Dendritic cell treated with granulocyte-macrophage colony-stimulating factor and Interleukin-4, amounts not matched to agents 40 ng/mL and 50 ng/mL, for 4 days (primary cell): ENCODE data around the gene ACTMAP.

ENCODE experiments used
- H3K27ac Mint-ChIP-seq: one replicate; pipeline ENCODE4 v1.8.0; 2022; ENCODE audit warnings: mild to moderate bottlenecking, mixed read lengths
- H3K27me3 Mint-ChIP-seq: one replicate; pipeline ENCODE4 v1.8.0; 2022; ENCODE audit warnings: mild to moderate bottlenecking, mixed read lengths
- H3K36me3 Mint-ChIP-seq: one replicate; pipeline ENCODE4 v1.8.0; 2022; ENCODE audit warnings: low read depth, mixed read lengths
- H3K4me1 Mint-ChIP-seq: one replicate; pipeline ENCODE4 v1.8.0; 2022; ENCODE audit warnings: low read depth, mixed read lengths
- H3K4me3 Mint-ChIP-seq: one replicate; pipeline ENCODE4 v1.8.0; 2022; ENCODE audit warnings: mild to moderate bottlenecking, moderate library complexity, mixed read lengths
- H3K9me3 Mint-ChIP-seq: one replicate; pipeline ENCODE4 v1.8.0; 2022; ENCODE audit warnings: mixed read lengths
- intact Hi-C: fragments of 100-400 bp; cut with micrococcal nuclease; formaldehyde crosslinking; loops from one replicate; pipeline ENCODE4 v1.15.0; 2022

The ACTMAP gene

DNA sequence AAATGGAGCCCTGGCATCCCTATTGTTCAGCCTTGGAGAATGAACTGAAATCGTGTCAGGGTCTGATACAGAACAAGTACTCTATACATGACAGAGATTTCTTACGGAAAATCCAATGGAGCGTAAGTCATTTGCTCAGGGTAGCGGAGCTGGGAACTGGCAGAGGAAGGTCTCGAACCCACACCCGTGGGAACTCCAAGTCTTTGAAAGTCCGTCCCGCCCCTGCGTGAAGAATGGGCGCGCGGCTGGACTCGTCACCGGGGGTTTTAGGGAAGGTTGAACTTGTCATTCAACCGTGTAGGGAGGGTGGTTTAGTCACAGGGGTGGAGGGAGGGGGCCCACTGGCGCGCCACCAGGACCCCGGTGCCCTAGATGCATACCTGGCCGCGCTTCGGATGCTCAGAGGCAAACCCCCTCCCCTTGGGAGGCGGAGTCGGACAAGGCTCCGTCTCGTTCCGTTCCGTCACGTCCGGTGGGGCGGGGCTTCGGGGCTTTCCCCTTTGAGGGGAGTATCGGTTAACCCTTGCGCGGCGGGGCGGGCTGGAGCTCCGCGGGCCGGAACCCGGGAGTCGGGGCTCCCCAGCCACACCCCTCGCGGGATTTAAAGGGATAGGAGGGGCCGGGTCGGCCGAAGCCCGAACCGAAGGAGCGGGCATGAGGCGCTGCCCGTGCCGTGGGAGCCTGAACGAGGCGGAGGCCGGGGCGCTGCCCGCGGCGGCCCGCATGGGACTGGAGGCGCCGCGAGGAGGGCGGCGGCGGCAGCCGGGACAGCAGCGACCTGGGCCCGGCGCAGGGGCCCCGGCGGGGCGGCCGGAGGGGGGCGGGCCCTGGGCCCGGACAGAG lies 33.6 kb downstream of the ACTMAP start, which contains the start of the genes COQ8B and ITPKC:
TSS of gene COQ8B (minus strand) at position 405 of the 843 bp plus-strand sequence. CDS start 2,254 bp downstream, outside the sequence.
TSS of gene ITPKC (plus strand) at position 631 of the 843 bp plus-strand sequence. CDS start at position 655, 24 bp downstream.
- H3K27ac Mint-ChIP-seq = peak within 1 kb of the TSS; percentile 95
- no peaks in the 10 kb centered on the region for H3K27me3 Mint-ChIP-seq
- H3K9me3 Mint-ChIP-seq = no peaks in the 10 kb centered on the region
- intact Hi-C loops = loop anchor here (1.0 to 10.0 kb wide), 2 partner anchors 34 to 58 kb away; partner anchors contain the start of genes ACTMAP, MIA and RAB4B
- peaks cover 69% of the 10 kb centered on the region for H3K4me1 Mint-ChIP-seq
- H3K4me3 Mint-ChIP-seq = peak within 1 kb of the TSS; percentile 88
- H3K36me3 Mint-ChIP-seq = peaks cover 31% of the 10 kb centered on the region

DNA sequence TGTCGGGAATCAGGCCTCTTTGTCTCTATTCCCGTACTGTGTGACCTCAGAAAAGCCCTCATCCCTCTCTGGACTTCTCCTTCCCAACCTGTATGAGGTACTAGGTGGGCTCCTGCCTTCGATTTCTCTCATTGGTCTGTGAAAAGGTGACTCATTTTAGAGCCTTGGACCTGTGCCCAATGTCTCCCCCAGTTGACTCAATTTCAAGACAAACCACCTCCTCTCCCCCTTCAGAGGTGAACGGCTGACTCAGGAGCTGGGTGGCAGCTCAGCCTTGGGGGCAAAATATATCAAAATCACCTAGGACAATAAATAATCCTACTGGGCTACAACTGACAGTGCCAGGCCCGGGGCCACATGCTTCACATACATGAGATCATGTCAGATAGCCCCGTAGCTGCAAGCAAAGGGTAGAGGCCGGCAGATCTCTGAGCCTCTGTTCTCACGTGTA lies 34.2 kb downstream of the ACTMAP start:
- no peaks in the 10 kb centered on the region for H3K27me3 Mint-ChIP-seq
- peaks cover 62% of the 10 kb centered on the region for H3K4me1 Mint-ChIP-seq
- intact Hi-C loops = loop anchor here (1.0 to 10.0 kb wide), 2 partner anchors 34 to 59 kb away; partner anchors contain the start of genes ACTMAP, MIA and RAB4B
- peak overlapping the region; percentile 95 for H3K27ac Mint-ChIP-seq
- no peaks in the 10 kb centered on the region for H3K9me3 Mint-ChIP-seq
- peak overlapping the region; percentile 88 for H3K4me3 Mint-ChIP-seq
- H3K36me3 Mint-ChIP-seq = peaks cover 37% of the 10 kb centered on the region

DNA sequence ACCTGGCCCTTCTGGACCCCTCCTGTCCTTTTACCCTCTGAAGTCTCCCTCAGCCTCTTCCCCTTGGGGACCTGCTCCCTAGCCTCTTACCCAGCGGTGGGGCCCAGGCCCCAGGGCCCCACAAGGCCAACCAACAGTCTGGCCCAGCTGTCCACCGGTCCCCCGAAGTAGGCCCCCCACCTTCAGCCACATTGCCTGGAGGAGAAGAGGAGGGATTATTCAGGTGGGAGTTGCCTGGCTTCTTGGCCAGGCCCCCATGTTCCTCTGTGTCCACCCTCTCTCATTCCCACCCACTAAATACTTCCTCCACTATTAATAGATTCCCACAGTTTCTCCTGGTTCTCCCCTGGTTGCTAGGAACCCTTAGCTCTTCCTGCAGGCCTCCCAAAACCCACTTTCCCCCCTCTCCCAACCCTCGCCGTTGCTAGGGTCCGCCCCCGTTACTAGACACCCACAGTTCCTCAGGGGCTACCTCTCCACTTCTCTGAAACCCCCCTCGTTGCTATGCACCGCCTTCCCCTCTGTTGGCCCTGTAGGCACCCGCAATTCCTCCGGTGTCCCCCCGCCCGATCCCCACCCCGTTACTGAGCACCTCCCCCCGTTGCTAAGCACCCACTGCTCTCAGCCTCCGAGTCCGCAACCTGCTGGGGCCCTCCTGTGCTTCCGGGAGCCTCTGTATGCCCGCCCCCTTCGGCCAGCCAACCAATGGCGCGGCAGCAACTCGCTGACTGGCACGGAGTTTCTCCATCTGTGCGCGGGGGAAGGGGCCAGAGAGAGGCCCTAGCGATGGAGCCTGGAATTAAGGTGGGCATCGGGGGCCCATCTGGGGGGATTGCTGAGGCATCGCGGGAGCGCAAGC lies 35.6 kb downstream of the ACTMAP start:
- Mint-ChIP-seq H3K4me1 (peaks cover 55% of the 10 kb centered on the region), H3K27me3 (no peaks in the 10 kb centered on the region), H3K36me3 (peaks cover 51% of the 10 kb centered on the region), H3K4me3 (peak overlapping the region; percentile 88), H3K27ac (peak overlapping the region; percentile 95), H3K9me3 (no peaks in the 10 kb centered on the region)
- intact Hi-C loops = loop anchor here (10.0 kb wide), 1 partner anchor 60 kb away; the partner anchor contains the start of genes MIA and RAB4B

DNA sequence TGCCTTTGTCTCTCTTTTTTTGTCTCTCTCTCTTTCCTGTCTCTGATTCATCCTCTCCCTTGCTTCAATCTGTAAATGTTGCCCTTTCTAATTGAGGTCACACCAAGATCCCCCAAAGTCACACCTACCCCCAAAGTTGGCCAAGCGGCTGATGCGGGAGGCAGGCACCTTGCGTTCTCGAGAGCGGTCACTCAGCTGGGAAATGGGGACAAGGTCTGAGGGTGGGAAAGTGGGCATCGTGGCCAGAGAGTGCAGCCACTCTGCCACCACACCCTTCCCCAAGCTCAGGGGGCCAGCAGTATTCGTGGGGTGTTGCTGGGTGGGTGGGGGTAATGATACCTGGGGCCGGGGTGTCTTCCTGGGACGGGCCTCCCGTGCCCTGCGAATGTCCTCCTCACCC lies 36.3 kb downstream of the ACTMAP start:
- peak overlapping the region; percentile 95 for H3K27ac Mint-ChIP-seq
- intact Hi-C loops = loop anchor here (10.0 kb wide), 1 partner anchor 61 kb away; the partner anchor contains the start of genes MIA and RAB4B
- H3K27me3 Mint-ChIP-seq = no peaks in the 10 kb centered on the region
- H3K9me3 Mint-ChIP-seq = no peaks in the 10 kb centered on the region
- peaks cover 58% of the 10 kb centered on the region for H3K36me3 Mint-ChIP-seq
- peaks cover 51% of the 10 kb centered on the region for H3K4me1 Mint-ChIP-seq
- no peak overlapping the region for H3K4me3 Mint-ChIP-seq

DNA sequence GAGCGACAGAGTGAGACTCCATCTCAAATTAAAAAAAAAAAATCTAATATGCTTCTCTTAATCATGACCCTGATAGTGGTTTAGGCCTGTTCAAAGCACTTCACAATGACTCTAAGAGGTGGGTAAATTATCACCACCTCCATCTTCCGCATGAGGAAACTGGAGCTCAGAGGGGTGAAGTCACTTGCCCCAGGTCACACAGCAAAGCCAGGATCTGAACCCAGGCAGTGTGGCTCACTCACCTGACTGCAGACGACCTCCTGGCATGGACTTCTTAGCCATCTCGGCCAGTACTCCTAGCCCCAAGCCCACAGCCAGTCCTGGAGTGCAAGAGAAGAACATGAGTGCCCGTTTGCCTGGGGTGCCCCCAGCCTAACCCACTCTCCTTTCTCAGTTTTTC lies 40.5 kb downstream of the ACTMAP start:
- intact Hi-C loops = loop anchor here (10.0 kb wide), 1 partner anchor 65 kb away; the partner anchor contains the start of genes MIA and RAB4B
- Mint-ChIP-seq H3K4me3 (no peak overlapping the region), H3K4me1 (peaks cover 22% of the 10 kb centered on the region), H3K9me3 (no peaks in the 10 kb centered on the region), H3K27ac (no peak overlapping the region), H3K27me3 (no peaks in the 10 kb centered on the region), H3K36me3 (peaks cover 81% of the 10 kb centered on the region)

DNA sequence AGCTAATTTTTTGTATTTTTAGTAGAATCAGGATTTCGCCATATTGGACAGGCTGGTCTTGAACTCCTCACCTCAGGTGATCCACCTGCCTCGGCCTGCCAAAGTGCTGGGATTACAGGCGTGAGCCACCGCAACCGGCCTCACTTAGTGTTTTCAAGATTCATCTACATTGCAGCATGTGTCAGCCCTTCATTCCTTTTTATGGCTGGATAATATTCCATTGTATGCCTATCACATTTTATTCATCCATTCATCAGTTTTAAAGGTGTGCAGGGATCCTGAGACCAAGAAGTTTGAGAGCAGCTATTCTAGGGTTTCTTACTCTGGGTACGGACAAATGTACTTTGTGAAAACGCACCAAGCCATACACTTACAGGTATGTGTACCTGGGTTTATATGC lies 42.7 kb downstream of the ACTMAP start:
- Mint-ChIP-seq H3K27ac (no peak overlapping the region), H3K9me3 (no peaks in the 10 kb centered on the region), H3K4me3 (no peak overlapping the region), H3K4me1 (peaks cover 12% of the 10 kb centered on the region), H3K36me3 (peaks cover 88% of the 10 kb centered on the region), H3K27me3 (no peaks in the 10 kb centered on the region)
- intact Hi-C loops = no loop called here

DNA sequence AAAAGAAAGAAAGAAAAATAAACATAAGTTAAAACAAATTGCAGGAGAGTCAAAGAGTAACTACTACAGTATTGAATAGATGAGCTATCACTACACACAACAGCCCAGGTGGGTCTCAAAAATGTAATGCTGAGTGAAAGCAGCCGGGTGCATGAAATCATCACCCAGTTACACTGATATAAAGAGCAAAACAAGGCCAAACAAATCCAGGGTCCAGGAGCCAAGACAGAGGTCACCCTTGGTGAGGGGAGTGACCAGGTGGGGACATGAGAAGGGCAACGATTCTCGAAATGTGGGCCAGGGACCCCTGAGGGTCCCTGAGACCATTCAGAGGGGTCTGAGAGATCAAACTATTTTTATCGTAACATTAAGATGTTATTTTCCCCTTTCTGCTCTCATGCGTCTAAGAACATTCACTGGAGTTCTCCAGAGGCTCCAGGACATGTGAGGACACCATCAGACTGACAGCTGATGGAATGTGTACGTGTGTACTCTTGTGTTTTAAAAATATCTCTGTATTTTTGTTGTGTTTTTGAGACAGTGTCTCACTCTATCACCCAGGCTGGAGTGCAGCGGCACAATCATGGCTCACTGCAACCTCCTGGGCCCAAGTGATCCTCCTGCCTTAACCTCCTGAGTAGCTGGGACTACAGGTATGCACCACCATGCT lies 44.2 kb downstream of the ACTMAP start:
- peaks cover 91% of the 10 kb centered on the region for H3K36me3 Mint-ChIP-seq
- H3K4me1 Mint-ChIP-seq = peaks cover 12% of the 10 kb centered on the region
- H3K27ac Mint-ChIP-seq = no peak overlapping the region
- no peaks in the 10 kb centered on the region for H3K27me3 Mint-ChIP-seq
- no peaks in the 10 kb centered on the region for H3K9me3 Mint-ChIP-seq
- H3K4me3 Mint-ChIP-seq = no peak overlapping the region
- intact Hi-C loops = no loop called here

DNA sequence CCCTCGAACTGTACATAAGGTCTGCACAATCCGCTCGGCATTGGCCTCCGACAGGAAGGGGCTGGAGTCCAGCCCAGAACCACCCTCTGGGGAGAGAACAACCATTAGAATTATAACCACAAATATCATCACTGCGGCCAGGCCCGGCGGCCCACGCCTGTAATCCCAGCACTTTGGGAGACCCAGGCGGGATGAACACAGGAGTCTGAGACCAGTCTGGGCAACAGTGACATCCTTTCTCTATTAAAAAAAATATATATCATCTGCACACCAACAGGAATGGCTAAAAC lies 45.0 kb downstream of the ACTMAP start:
- peaks cover 91% of the 10 kb centered on the region for H3K36me3 Mint-ChIP-seq
- H3K27ac Mint-ChIP-seq = no peak overlapping the region

DNA sequence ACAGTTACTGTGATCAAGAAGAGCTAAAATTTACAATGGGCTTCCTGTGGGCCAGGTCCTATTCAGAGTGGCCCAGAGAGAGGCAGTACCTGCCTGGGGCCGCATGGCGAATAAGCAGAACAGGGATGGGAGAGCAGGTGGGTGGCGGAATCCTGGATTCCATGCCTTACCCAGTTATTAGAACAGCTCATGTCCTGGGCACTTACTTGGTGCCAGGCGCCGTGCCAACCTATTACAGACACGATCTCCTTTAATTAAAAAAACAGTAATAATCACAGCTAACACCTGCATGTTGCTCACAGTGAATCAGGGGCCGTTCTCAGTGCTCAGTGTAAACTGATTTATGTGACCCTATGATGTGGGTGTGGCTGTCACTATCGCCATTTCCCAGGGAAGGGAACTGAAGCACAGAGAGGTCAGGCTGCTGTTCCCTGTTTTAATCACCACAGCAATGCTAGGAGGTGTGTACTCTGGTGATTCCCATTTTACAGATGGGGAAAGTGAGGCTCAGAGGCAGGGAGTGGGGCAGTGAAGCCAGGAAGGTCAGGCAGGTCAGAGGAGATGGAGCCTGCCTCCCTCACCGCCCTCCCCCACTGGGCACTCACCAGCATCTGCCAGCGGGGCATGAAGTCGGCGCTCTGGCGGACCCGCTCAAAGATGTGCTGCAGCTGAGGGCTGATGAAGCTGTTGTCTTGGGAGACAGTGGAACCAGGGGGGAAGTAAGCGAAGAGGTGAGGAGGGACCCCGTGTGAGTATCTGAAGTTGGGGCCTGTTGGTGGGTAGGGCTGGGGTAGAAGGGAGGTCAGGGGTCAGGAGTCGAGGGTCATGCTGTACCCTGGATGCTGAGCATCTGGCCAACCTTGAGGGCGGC lies 45.6 kb downstream of the ACTMAP start:
- intact Hi-C loops = no loop called here
- no peak overlapping the region for H3K27ac Mint-ChIP-seq
- H3K4me3 Mint-ChIP-seq = no peak overlapping the region
- H3K9me3 Mint-ChIP-seq = no peaks in the 10 kb centered on the region
- H3K4me1 Mint-ChIP-seq = peaks cover 7% of the 10 kb centered on the region
- H3K36me3 Mint-ChIP-seq = peaks cover 91% of the 10 kb centered on the region
- no peaks in the 10 kb centered on the region for H3K27me3 Mint-ChIP-seq

More for the DNA sequence above, 45.0 kb downstream of the ACTMAP start:
- Mint-ChIP-seq H3K9me3 (no peaks in the 10 kb centered on the region), H3K27me3 (no peaks in the 10 kb centered on the region), H3K4me3 (no peak overlapping the region), H3K4me1 (peaks cover 7% of the 10 kb centered on the region)
- intact Hi-C loops = no loop called here

DNA sequence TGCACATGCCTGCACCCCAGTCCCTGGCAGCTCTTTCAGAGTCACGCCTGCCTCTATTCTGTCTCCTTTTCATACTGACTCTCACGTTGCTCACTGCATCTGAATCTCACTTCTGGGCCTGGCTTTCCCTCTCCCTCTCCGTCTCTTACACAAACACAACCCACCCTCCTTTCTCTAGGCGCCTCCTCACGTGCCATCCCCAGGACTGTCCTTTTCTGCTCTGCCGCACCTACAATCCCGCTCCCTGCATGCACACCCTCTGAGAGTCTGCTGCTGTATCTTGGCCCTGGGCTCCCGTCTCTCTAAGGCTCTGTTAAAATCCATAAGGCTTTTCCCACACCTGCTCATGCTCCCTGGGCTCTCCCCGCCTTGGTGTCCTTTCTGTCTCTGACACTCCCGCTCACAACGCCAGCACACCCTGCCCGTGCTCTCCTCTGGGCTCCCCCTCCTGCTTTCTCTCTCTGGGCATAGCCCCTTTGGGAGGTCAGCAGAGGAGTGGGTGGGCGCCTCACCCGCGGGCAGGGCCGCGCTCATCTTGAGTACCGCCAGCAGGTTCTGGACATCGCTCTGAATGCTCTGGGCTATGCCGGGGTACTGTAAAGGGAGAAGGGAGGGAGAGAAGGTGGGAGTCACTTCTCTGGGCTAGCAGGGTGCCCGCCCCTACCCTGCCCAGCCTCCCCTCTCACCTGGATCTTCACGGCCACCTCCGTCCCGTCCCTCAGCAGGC lies 47.1 kb downstream of the ACTMAP start:
- no peaks in the 10 kb centered on the region for H3K27me3 Mint-ChIP-seq
- no peak overlapping the region for H3K4me3 Mint-ChIP-seq
- peaks cover 89% of the 10 kb centered on the region for H3K36me3 Mint-ChIP-seq
- H3K4me1 Mint-ChIP-seq = peaks cover 7% of the 10 kb centered on the region
- H3K27ac Mint-ChIP-seq = no peak overlapping the region
- H3K9me3 Mint-ChIP-seq = no peaks in the 10 kb centered on the region
- intact Hi-C loops = no loop called here

DNA sequence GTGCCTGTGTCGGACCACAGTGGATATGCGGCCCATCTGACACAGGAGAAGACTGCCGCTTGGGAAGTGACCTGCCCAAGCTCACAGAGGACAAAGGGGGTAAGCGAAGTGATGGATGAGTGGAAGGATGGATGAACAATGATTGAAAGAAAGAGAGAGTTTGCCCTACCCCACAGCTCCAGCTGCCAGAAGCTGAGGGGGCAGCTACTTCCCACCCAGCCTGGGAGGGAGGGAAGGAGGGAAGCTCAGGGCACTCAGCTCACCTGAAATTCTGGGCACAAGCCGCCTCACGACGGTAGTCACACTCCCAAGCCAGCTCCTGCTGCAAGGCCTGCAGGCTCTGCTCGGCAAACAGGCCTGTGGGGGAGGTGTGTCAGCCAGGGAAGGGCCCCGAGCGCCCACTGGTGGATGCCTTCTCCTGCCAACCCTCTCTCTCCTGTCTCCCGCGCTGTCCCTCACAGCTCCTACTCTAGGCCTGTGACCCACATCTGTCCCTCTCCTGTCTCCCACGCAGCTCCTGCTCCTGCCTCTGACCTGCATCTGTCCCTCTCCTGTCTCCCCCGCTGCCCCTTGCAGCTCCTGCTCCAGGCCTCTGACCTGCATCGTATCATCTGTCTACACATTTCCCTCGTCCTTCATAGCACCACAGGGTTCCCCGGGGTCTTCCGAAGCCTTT lies 47.8 kb downstream of the ACTMAP start:
- intact Hi-C loops = no loop called here
- Mint-ChIP-seq H3K27me3 (no peaks in the 10 kb centered on the region), H3K9me3 (no peaks in the 10 kb centered on the region), H3K4me3 (no peak overlapping the region), H3K27ac (no peak overlapping the region), H3K4me1 (peaks cover 7% of the 10 kb centered on the region), H3K36me3 (peaks cover 88% of the 10 kb centered on the region)

DNA sequence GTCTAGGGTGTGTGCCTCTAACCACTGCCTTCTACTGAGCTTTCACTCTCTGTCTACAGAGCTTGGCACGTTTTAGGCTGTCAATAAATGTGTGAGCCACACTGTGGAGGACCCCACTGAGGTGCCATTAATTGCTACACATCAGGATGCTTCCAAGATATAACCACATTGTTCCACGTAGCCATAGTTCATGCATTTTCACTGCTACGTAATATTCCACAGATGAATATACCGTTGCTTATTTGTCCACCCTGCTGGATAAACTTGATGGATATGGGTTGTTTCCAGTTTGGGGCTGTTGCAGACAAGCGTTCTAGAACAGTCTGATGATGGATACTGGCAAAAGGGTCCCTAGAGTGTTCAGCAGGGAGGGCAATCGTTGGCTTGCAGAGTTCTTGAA lies 48.5 kb downstream of the ACTMAP start:
- Mint-ChIP-seq H3K9me3 (no peaks in the 10 kb centered on the region), H3K4me3 (no peak overlapping the region), H3K27ac (no peak overlapping the region), H3K27me3 (no peaks in the 10 kb centered on the region), H3K4me1 (peaks cover 7% of the 10 kb centered on the region), H3K36me3 (peaks cover 89% of the 10 kb centered on the region)
- intact Hi-C loops = no loop called here
